ENCODE measurements around the gene MYH14.

The MYH14 gene

DNA sequence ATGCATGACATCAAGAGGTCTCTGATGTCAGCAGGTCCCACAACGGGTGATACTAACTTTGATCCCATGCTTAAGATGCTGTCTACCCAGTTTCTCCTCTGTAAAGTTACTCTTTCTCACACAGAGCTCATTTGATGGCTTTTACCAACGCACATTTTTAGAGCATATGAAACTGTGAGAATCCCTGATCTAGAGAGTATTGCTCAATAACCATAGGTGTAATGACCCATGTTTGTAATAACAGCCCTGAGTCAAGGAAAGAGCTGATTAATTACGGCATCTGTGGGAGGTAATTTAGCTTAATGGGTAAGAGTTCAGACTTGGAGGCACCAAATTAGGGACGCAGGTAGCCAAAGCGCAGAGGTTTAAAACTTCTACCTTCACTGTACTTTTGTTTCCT is 22.3 kb upstream of the MYH14 start:
- H3K4me3 ChIP-seq (ENCODE audit: low read depth, low read length), result no peak overlapping the region
- DNase-seq (ENCODE audit: low read depth), result no peak
- TF ChIP-seq, protein P1, sequence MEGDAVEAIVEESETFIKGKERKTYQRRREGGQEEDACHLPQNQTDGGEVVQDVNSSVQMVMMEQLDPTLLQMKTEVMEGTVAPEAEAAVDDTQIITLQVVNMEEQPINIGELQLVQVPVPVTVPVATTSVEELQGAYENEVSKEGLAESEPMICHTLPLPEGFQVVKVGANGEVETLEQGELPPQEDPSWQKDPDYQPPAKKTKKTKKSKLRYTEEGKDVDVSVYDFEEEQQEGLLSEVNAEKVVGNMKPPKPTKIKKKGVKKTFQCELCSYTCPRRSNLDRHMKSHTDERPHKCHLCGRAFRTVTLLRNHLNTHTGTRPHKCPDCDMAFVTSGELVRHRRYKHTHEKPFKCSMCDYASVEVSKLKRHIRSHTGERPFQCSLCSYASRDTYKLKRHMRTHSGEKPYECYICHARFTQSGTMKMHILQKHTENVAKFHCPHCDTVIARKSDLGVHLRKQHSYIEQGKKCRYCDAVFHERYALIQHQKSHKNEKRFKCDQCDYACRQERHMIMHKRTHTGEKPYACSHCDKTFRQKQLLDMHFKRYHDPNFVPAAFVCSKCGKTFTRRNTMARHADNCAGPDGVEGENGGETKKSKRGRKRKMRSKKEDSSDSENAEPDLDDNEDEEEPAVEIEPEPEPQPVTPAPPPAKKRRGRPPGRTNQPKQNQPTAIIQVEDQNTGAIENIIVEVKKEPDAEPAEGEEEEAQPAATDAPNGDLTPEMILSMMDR (IDR thresholded peaks at IDR 0.05; ENCODE audit: low read depth, low read length), result no peak
- TF ChIP-seq MYC (IDR thresholded peaks at IDR 0.05; ENCODE audit: low read depth, low read length) (no peak), POLR2A (IDR thresholded peaks at IDR 0.05; ENCODE audit: extremely low read depth, insufficient read length) (no peak)
- TF ChIP-seq, protein P2, sequence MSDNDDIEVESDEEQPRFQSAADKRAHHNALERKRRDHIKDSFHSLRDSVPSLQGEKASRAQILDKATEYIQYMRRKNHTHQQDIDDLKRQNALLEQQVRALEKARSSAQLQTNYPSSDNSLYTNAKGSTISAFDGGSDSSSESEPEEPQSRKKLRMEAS (IDR thresholded peaks at IDR 0.05; ENCODE audit: low read depth, low read length), result no peak

DNA sequence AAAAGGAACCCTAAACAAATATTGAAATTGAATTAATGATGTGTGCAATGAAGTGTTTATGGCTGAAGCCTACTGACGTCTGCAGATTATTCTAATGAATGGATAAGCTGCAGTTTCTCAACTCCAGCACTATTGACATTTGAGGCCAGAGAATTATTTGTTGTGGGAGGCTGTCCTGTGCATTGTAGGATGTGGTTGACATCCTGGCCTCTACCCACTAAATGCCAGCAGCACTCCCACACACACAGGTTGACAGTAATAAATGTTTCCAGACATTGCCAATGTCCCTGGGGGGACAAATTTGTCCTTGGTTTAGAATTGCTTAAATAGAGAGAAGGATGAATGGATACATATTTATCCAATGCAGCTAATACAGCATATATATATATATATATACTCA is 19.2 kb upstream of the MYH14 start:
- TF ChIP-seq MYC (IDR thresholded peaks at IDR 0.05; ENCODE audit: low read depth, low read length) (no peak), POLR2A (IDR thresholded peaks at IDR 0.05; ENCODE audit: extremely low read depth, insufficient read length) (no peak)
- TF ChIP-seq, protein P2 (IDR thresholded peaks at IDR 0.05; ENCODE audit: low read depth, low read length), result no peak
- TF ChIP-seq, protein P1 (IDR thresholded peaks at IDR 0.05; ENCODE audit: low read depth, low read length), result no peak
- no peak for DNase-seq (ENCODE audit: low read depth)

DNA sequence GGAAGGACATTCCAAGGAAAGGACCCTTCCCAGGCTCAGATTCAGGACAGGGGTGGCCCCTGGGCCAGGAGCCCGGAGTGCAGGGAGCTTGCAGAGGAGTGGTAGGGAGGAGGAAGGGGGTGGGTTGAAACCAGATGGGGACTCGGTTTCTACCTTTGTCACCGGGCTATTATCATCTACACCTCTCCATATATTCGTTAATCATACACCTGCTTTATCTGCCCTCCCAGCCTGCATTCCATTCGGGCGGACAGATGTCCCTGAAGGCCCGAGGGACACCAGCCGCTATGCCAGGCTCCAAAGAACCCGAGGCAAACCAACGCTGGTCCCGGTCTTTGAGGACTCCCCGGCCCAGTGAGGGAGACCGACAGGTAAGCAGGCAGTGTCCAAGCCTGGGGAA is 15.5 kb upstream of the MYH14 start:
- DNase-seq (ENCODE audit: low read depth), result no peak
- TF ChIP-seq MYC (IDR thresholded peaks at IDR 0.05; ENCODE audit: low read depth, low read length) (no peak), POLR2A (IDR thresholded peaks at IDR 0.05; ENCODE audit: extremely low read depth, insufficient read length) (no peak)
- TF ChIP-seq, protein P1 (IDR thresholded peaks at IDR 0.05; ENCODE audit: low read depth, low read length), result no peak
- TF ChIP-seq, protein P2 (IDR thresholded peaks at IDR 0.05; ENCODE audit: low read depth, low read length), result no peak

More for the DNA sequence above, 19.2 kb upstream of the MYH14 start:
- no peak overlapping the region for H3K4me3 ChIP-seq (ENCODE audit: low read depth, low read length)

DNA sequence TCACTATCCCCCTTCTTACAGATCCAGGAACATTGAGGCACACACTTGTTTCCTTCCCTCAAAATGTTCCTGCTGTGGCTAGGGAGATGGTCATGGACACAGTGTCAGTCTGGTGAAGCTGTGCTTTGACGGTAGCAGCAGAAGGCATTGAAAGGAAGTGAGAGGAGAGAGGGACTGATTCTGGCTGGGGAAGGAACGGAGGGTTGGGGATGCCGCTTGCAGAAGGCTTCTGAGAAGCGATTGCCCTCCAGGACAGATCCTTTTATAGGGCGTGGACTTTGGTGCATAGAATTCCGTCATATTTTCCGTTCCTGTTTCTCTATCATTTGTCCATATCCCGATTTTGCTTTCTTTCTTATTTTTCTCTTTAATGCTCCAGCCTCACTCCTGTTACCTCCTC is 14.1 kb upstream of the MYH14 start:
- H3K4me3 ChIP-seq (ENCODE audit: low read depth, low read length), result no peak overlapping the region
- TF ChIP-seq, protein P2 (IDR thresholded peaks at IDR 0.05; ENCODE audit: low read depth, low read length), result no peak
- TF ChIP-seq, protein P1 (IDR thresholded peaks at IDR 0.05; ENCODE audit: low read depth, low read length), result no peak
- TF ChIP-seq MYC (IDR thresholded peaks at IDR 0.05; ENCODE audit: low read depth, low read length), result no peak
- TF ChIP-seq POLR2A (IDR thresholded peaks at IDR 0.05; ENCODE audit: extremely low read depth, insufficient read length), result no peak
- no peak for DNase-seq (ENCODE audit: low read depth)

More for the DNA sequence above, 15.5 kb upstream of the MYH14 start:
- H3K4me3 ChIP-seq (ENCODE audit: low read depth, low read length), result no peak overlapping the region

DNA sequence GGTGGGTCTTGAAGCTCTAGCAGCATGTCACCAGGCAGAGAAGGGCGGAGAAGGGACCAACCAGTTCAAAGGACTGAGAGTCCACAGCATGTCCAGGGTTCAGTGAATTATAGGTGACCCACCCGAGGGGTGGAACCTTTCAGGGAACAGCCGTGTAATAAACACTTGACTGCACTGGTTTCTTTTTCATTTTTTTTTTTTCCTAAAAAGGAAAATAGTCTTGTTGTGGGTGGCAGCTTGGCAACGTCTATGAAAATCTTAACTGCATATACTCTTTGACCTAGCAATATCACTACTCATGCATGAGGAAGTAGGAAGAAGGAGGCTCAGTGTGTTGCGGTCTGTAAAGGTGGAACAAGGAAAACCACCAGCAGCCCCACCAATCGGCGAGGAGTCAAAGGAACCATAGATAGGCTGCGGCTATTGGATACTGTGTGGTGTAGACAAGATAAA is 13.0 kb upstream of the MYH14 start:
- no peak overlapping the region for H3K4me3 ChIP-seq (ENCODE audit: low read depth, low read length)
- peak; percentile 43 for DNase-seq (ENCODE audit: low read depth)
- no peak for TF ChIP-seq POLR2A (IDR thresholded peaks at IDR 0.05; ENCODE audit: extremely low read depth, insufficient read length)
- TF ChIP-seq MYC (IDR thresholded peaks at IDR 0.05; ENCODE audit: low read depth, low read length), result no peak
- TF ChIP-seq, protein P2 (IDR thresholded peaks at IDR 0.05; ENCODE audit: low read depth, low read length), result no peak
- TF ChIP-seq, protein P1 (IDR thresholded peaks at IDR 0.05; ENCODE audit: low read depth, low read length), result no peak
